Fibroblast of lung (primary cell): ENCODE measurements around the gene PPP2R5D.

ENCODE experiments used
- EZH2 ChIP-seq: IDR thresholded peaks from 2 replicates; pipeline ENCODE4 v1.5.1; 2012; ENCODE audit warnings: low read length, control low read depth, mild to moderate bottlenecking; ENCODE audit errors: missing control alignments
- TF ChIP-seq, protein P1 (sequence below), 2 donors: IDR thresholded peaks in 1 of 2; conservative IDR thresholded peaks in 1 of 2; 1 replicate in 1 of 2; 2 replicates in 1 of 2; pipeline ENCODE4 v1.5.1; 2011 to 2012; ENCODE audit warnings: low read length in 2 of 2, control low read depth in 1 of 2, inconsistent platforms in 1 of 2, low read depth in 1 of 2, mild to moderate bottlenecking in 1 of 2

- TF ChIP-seq, protein P1, sequence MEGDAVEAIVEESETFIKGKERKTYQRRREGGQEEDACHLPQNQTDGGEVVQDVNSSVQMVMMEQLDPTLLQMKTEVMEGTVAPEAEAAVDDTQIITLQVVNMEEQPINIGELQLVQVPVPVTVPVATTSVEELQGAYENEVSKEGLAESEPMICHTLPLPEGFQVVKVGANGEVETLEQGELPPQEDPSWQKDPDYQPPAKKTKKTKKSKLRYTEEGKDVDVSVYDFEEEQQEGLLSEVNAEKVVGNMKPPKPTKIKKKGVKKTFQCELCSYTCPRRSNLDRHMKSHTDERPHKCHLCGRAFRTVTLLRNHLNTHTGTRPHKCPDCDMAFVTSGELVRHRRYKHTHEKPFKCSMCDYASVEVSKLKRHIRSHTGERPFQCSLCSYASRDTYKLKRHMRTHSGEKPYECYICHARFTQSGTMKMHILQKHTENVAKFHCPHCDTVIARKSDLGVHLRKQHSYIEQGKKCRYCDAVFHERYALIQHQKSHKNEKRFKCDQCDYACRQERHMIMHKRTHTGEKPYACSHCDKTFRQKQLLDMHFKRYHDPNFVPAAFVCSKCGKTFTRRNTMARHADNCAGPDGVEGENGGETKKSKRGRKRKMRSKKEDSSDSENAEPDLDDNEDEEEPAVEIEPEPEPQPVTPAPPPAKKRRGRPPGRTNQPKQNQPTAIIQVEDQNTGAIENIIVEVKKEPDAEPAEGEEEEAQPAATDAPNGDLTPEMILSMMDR (conservative IDR thresholded peaks at IDR 0.05 in 1 of 2, IDR thresholded peaks at IDR 0.05 in 1 of 2; ENCODE audit: low read depth in 1 of 2, low read length in 2 of 2): no peak
- no peak for TF ChIP-seq EZH2
These were observed 69.3 kb downstream of the PPP2R5D start, which contains the start of gene CUL7 for GRCh38 chr6:43053545-43054205.
